HG03457 (cell line): ENCODE measurements around the gene OSGEP.
A peak's percentile ranks its signal among the peaks of the same experiment; 100 is the strongest.

Experiments
- ATAC-seq: cut with Tn5 transposase; IDR thresholded peaks from one replicate; pipeline ENCODE4 v1.9.1; 2021; ENCODE audit warnings: moderate number of reproducible peaks; ENCODE audit not compliant: unreplicated experiment

Gene OSGEP

GRCh38 chr14:20454516-20455354 lies at the start of gene OSGEP, which contains the start of gene APEX1:
Gene OSGEP (minus strand): TSS chr14:20454812. CDS start chr14:20454683, 129 bp downstream.
Gene APEX1 (plus strand): TSS chr14:20455226. CDS start chr14:20455646, 420 bp downstream.
- ATAC-seq = peak; percentile 72

GRCh38 chr14:20503898-20504297 lies 49.3 kb upstream of the OSGEP start:
- ATAC-seq = no peak

- no peak for ATAC-seq
Measured at GRCh38 chr14:20501346-20501745, 46.7 kb upstream of the OSGEP start.

DNA sequence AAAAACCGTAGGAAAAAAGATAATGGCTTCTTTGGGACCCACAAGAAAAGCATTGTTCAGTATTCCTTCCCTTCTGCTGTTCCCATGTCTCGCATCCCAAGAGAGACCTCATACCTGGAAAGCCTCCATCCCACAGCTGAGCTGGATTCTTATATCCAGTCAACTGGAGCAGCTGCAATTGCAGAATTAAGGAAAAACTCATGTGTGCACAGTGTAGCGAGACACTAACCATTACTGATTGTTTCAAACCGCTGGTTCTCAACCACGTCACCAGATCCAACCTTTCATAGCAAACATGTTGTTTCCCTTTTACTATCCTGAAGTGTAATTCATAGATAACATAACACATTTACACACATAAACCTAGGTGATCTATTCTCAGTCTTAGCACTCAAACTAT lies 45.3 kb upstream of the OSGEP start:
- no peak for ATAC-seq

GRCh38 chr14:20499108-20499507 lies 44.5 kb upstream of the OSGEP start:
- ATAC-seq = no peak

- no peak for ATAC-seq
Measured at GRCh38 chr14:20498622-20499021, 44.0 kb upstream of the OSGEP start.

DNA sequence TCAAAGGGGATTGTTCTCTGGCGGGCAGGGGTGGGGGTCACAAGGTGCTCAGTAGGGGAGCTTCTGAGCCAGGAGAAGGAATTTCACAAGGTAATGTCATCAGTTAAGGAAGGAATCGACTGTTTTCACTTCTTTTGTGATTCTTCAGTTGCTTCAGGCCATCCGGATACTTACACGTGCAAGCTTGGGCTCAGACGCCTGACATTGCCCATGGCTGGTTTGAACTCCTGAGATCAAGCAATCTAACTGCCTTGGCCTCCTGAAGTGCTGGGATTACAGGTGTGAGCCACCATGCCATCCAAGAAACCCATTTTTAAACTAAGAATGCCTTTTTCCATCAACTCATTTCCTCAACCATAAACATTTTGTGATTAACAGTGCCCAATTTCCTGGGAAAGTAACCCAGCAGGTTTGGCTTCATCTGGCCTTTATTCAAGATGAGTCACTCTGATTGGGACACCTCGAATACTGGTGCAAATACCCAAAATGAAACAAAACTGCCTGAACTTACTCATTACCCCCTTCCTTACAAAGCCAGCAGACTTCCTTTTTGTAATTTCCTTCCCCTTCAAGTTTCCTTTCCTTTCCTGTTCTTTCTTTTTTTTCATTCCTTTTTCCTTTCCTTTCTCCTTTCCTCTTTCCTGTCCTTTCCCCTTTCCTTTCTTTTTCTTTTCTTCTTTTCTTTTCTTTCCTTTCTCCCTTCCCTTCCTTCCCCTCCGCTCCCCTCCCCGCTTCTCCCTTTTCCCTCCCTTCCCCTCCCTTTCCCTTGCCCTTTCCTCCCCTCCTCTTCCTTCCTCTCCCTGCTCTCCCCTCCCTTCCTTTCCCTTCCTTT lies 40.5 kb upstream of the OSGEP start:
- ATAC-seq = no peak

- no peak for ATAC-seq
Measured at GRCh38 chr14:20493634-20494033, 39.0 kb upstream of the OSGEP start.

DNA sequence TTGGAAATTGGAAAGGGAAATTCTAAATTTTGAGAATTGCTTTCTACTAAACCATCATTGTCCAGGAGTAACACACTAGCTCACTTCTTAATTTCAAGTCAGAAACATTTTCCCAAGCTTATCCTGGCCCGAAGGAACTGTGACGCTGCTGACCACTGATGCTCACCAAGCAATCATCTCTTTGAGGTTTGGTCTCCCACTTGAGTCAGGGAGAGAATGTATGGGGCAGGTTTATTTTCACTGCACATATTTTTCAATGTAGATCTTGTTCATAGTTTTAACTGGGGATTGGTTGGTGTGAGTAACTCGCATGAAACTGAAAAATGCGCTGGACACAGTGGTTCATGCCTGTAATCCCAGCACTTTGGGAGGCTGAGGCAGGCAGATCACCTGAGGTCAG lies 37.9 kb upstream of the OSGEP start:
- no peak for ATAC-seq

DNA sequence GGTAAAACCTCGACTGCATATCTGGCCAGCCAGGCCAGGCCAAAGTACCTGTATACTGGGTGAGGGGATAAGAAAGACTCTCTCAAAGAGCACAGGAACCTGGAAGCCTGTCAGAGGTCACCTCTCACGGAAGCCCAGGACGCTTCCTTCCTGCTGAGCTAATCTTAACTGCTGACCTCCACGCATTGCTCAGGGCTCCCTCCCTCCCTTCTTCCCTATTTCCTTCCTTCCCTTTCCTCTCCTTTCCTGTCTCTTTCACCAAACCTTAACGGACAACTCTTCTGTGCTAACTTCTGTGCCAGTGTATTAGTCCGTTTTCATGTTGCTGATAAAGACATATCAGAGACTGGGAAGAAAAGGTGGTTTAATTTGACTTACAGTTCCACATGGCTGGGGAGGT lies 36.0 kb upstream of the OSGEP start:
- ATAC-seq = no peak

GRCh38 chr14:20489093-20489994 lies 34.7 kb upstream of the OSGEP start:
- no peak for ATAC-seq

- ATAC-seq = no peak
Measured at GRCh38 chr14:20487396-20487725, 32.7 kb upstream of the OSGEP start.

- no peak for ATAC-seq
Measured at GRCh38 chr14:20486684-20487395, 32.2 kb upstream of the OSGEP start.

DNA sequence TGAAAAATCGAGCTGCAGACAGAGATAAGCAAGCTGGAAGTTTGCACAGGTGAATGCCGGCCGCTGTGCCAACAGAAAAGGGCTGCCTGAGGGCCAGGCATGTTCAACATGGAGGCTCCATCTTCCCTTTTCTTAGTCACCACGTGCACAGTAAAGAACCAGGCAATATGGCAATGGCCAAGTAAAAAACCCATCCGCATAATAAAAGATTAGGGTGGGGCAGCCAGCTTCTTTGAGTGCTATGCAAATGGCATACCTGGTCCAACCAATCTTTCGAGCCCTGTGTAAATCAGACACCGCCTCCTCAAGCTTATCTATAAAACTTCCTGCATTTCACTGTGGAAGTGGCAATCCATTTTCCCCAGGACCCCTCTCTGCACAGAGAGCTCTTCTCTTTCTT lies 31.3 kb upstream of the OSGEP start:
- ATAC-seq = no peak

- no peak for ATAC-seq
Measured at GRCh38 chr14:20482382-20482781, 27.8 kb upstream of the OSGEP start.

DNA sequence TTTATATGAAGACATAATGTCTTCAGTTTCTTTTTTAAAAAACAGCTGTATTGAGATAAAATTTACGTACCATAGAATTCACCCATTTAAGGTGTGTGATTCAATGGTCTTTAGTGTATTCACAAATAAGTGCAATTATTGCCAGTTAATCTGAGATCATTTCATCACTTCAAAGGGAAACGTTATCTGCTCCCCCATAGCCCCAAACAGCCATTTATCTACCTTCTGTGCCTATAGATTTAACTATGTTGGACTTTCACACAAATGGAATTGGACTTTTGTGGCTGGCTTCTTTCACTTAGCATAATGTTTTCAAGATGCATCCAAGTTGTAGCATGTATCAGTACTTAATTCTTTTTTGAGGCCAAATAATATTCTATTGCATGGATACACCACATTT lies 24.3 kb upstream of the OSGEP start:
- ATAC-seq = no peak

DNA sequence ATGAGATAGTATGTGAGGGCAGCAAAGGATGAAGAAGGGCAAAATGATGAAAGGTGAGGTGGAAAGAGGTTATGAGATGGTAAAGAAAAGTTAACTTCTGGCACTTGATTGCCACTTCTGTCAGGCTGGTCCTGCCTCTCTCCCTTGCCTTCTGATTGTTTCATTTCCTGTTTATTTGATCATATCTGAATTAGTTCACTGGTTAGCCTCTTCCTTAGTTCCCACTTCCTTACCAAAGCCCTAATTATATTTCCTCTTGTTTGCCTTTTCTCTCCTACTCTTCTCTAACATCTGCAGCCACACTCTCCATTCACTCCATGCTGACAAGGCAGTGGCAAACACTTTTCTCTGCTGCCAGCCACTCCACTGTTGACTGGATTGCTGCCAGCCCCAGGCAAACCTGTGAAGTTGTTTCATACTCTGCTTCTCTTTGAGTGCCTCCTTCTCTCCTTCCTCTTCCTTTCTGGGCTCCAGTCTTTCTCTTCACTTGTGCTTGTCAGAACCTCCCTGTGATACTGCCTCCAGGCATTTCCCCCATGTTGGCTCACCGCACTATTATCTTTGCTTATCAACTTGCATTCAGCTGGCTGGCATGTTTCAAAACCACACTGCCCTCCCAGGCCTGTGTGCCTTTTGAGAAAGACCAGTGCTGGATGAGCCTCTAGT lies 22.7 kb upstream of the OSGEP start:
- ATAC-seq = no peak

- ATAC-seq = no peak
Measured at GRCh38 chr14:20476776-20477175, 22.2 kb upstream of the OSGEP start.

GRCh38 chr14:20472536-20473169 lies 18.0 kb upstream of the OSGEP start:
- no peak for ATAC-seq

GRCh38 chr14:20470603-20470901 lies 15.9 kb upstream of the OSGEP start:
- ATAC-seq = no peak
